Endodermal cell (in vitro differentiated cells): ENCODE results near the gene PIAS4. TPM values are rescaled to one million over a fixed set of nuclear protein-coding genes. Genes with fewer than 3 reads are reported as not detected.
A peak's percentile ranks its signal among the peaks of the same experiment; 100 is the strongest.

Experiments
- DNase-seq: peaks from one replicate; pipeline ENCODE4 v3.0.0-alpha.2; 2017
- H3K27ac ChIP-seq: 2 replicates; pipeline ENCODE4 v1.5.1; 2013; ENCODE audit warnings: mild to moderate bottlenecking, low read depth, low read length, moderate library complexity
- H3K27me3 ChIP-seq: 2 replicates; pipeline ENCODE4 v1.6.1; 2013; ENCODE audit warnings: mild to moderate bottlenecking, low read length, moderate library complexity; ENCODE audit not compliant: insufficient read depth, control insufficient read depth, poor library complexity, severe bottlenecking
- H3K36me3 ChIP-seq: 2 replicates; pipeline ENCODE4 v1.7.0; 2013; ENCODE audit warnings: mild to moderate bottlenecking, low read length, moderate library complexity; ENCODE audit not compliant: control insufficient read depth, insufficient read depth
- H3K4me1 ChIP-seq: one replicate; pipeline ENCODE4 v1.7.0; 2013; ENCODE audit warnings: low read length; ENCODE audit not compliant: control insufficient read depth, insufficient read depth
- H3K4me3 ChIP-seq: 2 replicates; pipeline ENCODE4 v1.5.1; 2013; ENCODE audit warnings: mild to moderate bottlenecking, low read length, moderate library complexity
- H3K9ac ChIP-seq: 2 replicates; pipeline ENCODE4 v1.6.1; 2013; ENCODE audit warnings: mild to moderate bottlenecking, low read length, moderate library complexity; ENCODE audit not compliant: poor library complexity, severe bottlenecking; ENCODE audit errors: extremely low read depth
- H3K9me3 ChIP-seq: 2 replicates; pipeline ENCODE4 v1.6.1; 2013; ENCODE audit warnings: mild to moderate bottlenecking, low read length, moderate library complexity; ENCODE audit not compliant: control insufficient read depth
- H3K27ac Mint-ChIP-seq: 2 replicates; pipeline ENCODE4 v1.8.0; 2020; ENCODE audit warnings: mixed read lengths
- H3K27me3 Mint-ChIP-seq: 2 replicates; pipeline ENCODE4 v1.8.0; 2021; ENCODE audit warnings: mild to moderate bottlenecking, mixed read lengths; ENCODE audit not compliant: insufficient read depth
- H3K36me3 Mint-ChIP-seq: 2 replicates; pipeline ENCODE4 v1.8.0; 2020; ENCODE audit warnings: low read depth, mixed read lengths
- H3K4me1 Mint-ChIP-seq: 2 replicates; pipeline ENCODE4 v1.8.0; 2020; ENCODE audit warnings: mixed read lengths
- H3K4me3 Mint-ChIP-seq: 2 replicates; pipeline ENCODE4 v1.8.0; 2020; ENCODE audit warnings: mild to moderate bottlenecking, moderate library complexity, mixed read lengths
- H3K9me3 Mint-ChIP-seq: 2 replicates; pipeline ENCODE4 v1.8.0; 2020; ENCODE audit warnings: mild to moderate bottlenecking, mixed read lengths
- WGBS, 2 experiments: methylation state at CpG; one replicate each; pipeline versions ENCODE4 v1.1.5 to v1.1.7; 2013; ENCODE audit warnings: missing lambda C conversion rate in 2 of 2, mixed read lengths in 1 of 2; ENCODE audit not compliant: insufficient coverage in 1 of 2, insufficient read length in 1 of 2; 5-methylcytosine and 5-hydroxymethylcytosine counted together
- total RNA-seq, 2 donors: library from RNA; stranded (reverse); fragmentation: NEBNext Ultra II Directional in 1 of 2; extraction: Animal tissue kit (Norgen Biotek cat#: 25700) in 1 of 2; gene quantifications; 2 replicates in 1 of 2; 3 replicates in 1 of 2; pipeline ENCODE4 v1.2.1, GENCODE V29; 2021
- TF ChIP-seq, protein P1 (sequence below): fragments of 200-600 bp; sonication (generic); conservative IDR thresholded peaks from 2 replicates; pipeline ENCODE4 v1.5.0; 2021; ENCODE audit warnings: antibody characterized with exemption, mild to moderate bottlenecking

Gene PIAS4
- total RNA-seq, 2 donors from 2014 or later: 57.5 to 58.1 TPM

DNA sequence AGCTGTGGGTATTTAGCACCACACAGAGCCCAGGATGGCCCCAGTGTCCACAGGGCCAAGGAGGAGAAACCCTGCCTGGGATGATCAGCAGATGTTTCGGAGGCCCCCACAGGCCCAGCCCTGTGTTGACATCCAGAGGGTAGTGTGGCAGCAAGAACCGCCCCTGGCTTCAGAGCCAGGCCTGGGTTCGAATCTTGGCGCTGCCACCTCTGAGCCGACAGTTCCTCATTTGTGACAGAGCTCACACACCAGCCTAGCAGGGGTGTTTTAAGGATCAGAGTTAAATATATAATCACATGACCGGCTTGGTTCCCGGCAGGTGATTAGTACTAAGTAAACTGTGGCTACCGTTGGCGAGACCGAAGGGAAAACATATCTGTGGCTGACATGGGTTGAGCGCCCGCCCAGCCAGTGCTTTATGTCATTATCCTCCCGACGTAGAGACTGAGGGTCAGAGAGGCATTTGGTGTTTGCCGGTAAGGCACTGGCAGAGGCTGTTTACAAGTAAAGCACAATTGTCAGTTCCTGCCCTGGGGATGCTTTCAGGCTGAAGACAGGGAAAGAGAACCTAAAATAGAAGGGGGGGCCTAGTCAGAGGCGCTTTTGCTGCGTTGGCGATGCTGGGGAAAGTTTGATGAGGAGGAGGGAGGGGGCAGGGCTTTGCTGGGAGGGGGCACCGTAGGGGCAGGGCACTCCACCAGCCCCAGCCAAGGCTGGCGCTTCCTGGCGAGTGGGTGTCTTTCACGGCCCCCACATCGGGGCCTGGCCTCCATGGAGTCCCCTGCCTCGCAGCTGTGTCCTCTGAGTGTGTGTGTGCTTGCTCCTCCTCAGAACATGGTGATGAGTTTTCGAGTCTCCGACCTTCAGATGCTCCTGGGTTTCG, 4.8 kb downstream of the PIAS4 start:
- Mint-ChIP-seq H3K4me1 (peaks cover 12% of the 10 kb centered on the region), H3K4me3 (no peak overlapping the region), H3K27me3 (no peaks in the 10 kb centered on the region), H3K36me3 (peaks cover 23% of the 10 kb centered on the region), H3K9me3 (no peaks in the 10 kb centered on the region), H3K27ac (peak overlapping the region; percentile 68)
- H3K4me3 ChIP-seq: no peak overlapping the region
- no peak overlapping the region for H3K9ac ChIP-seq
- no peaks in the 10 kb centered on the region for H3K9me3 ChIP-seq
- H3K4me1 ChIP-seq: peaks cover 8% of the 10 kb centered on the region
- no peaks in the 10 kb centered on the region for H3K27me3 ChIP-seq
- WGBS, 2 experiments: 94 to 96% methylated on average over 25 to 27 of the region's 27 CpGs
- DNase-seq: no peak
- TF ChIP-seq, protein P1, sequence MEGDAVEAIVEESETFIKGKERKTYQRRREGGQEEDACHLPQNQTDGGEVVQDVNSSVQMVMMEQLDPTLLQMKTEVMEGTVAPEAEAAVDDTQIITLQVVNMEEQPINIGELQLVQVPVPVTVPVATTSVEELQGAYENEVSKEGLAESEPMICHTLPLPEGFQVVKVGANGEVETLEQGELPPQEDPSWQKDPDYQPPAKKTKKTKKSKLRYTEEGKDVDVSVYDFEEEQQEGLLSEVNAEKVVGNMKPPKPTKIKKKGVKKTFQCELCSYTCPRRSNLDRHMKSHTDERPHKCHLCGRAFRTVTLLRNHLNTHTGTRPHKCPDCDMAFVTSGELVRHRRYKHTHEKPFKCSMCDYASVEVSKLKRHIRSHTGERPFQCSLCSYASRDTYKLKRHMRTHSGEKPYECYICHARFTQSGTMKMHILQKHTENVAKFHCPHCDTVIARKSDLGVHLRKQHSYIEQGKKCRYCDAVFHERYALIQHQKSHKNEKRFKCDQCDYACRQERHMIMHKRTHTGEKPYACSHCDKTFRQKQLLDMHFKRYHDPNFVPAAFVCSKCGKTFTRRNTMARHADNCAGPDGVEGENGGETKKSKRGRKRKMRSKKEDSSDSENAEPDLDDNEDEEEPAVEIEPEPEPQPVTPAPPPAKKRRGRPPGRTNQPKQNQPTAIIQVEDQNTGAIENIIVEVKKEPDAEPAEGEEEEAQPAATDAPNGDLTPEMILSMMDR: no peak
- no peak overlapping the region for H3K27ac ChIP-seq
- H3K36me3 ChIP-seq: peaks cover 19% of the 10 kb centered on the region

DNA sequence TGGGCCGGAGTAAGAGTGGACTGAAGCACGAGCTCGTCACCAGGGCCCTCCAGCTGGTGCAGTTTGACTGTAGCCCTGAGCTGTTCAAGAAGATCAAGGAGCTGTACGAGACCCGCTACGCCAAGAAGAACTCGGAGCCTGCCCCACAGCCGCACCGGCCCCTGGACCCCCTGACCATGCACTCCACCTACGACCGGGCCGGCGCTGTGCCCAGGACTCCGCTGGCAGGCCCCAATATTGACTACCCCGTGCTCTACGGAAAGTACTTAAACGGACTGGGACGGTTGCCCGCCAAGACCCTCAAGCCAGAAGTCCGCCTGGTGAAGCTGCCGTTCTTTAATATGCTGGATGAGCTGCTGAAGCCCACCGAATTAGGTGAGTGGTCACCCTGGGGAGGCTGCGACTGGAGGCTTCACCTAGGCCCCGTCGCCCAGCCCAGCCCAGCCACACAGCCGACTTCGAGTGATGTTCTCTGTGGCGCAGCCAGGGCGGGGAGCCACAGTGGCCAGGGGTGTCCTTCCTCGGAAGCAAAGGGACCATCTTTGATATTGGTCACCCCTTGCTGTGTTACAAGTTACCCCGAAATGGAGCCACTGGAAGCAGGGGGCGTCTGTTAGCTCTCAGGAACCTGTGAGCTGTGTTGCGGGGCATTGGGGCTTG, 5.6 kb downstream of the PIAS4 start:
- no peak overlapping the region for H3K27ac Mint-ChIP-seq
- H3K9me3 ChIP-seq: no peaks in the 10 kb centered on the region
- H3K36me3 Mint-ChIP-seq: peaks cover 27% of the 10 kb centered on the region
- peaks cover 19% of the 10 kb centered on the region for H3K36me3 ChIP-seq
- no peaks in the 10 kb centered on the region for H3K27me3 Mint-ChIP-seq
- H3K9me3 Mint-ChIP-seq: no peaks in the 10 kb centered on the region
- H3K4me3 Mint-ChIP-seq: no peak overlapping the region
- H3K27me3 ChIP-seq: no peaks in the 10 kb centered on the region
- no peak for DNase-seq
- TF ChIP-seq, protein P1: no peak
- no peak overlapping the region for H3K9ac ChIP-seq
- H3K4me1 Mint-ChIP-seq: peaks cover 12% of the 10 kb centered on the region
- 95 to 96% methylated on average over 26 to 33 of the region's 33 CpGs for WGBS, 2 experiments
- no peak overlapping the region for H3K4me3 ChIP-seq
- peaks cover 8% of the 10 kb centered on the region for H3K4me1 ChIP-seq
- no peak overlapping the region for H3K27ac ChIP-seq

DNA sequence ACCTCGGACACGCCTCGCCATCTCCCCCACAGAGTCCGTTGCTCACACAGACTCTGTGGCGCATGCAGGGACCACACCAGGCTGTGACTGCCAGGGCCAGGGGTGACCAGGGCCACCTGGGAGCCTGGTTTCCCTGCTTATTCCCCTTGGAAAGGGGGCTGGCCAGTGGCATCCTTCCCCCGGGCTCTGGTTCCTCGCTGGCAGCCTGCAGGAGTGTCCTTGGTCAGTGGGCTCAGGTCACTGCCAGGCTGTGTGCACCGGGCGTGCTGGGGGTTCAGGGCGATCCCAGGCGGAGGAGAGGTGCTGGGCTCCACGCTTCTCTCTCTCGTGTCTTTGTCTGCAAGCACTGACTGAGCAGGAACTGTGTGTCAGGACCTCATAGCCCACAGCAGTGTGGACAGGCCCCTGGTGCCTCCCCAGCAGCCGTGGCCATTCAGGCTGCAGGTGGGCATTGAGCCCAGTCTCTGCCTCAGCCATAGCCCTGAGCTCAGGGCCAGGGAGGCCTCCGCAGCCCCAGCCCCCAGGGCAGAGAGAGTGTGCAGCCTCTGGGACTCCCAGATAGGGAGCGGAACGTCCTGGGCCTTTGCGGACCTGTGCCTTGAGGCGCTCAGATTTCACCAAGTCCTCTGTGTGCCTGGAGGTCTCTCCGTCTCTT, 6.5 kb downstream of the PIAS4 start:
- H3K4me1 Mint-ChIP-seq: peaks cover 5% of the 10 kb centered on the region
- Histone ChIP-seq H3K4me1 (peaks cover 5% of the 10 kb centered on the region), H3K36me3 (peaks cover 19% of the 10 kb centered on the region), H3K9ac (no peak overlapping the region), H3K9me3 (no peaks in the 10 kb centered on the region), H3K27ac (no peak overlapping the region), H3K27me3 (no peaks in the 10 kb centered on the region), H3K4me3 (no peak overlapping the region)
- no peak overlapping the region for H3K27ac Mint-ChIP-seq
- TF ChIP-seq, protein P1: no peak
- 95 to 100% methylated on average over 14 to 20 of the region's 20 CpGs for WGBS, 2 experiments
- DNase-seq: no peak
- no peaks in the 10 kb centered on the region for H3K9me3 Mint-ChIP-seq
- peaks cover 32% of the 10 kb centered on the region for H3K36me3 Mint-ChIP-seq
- no peaks in the 10 kb centered on the region for H3K27me3 Mint-ChIP-seq
- no peak overlapping the region for H3K4me3 Mint-ChIP-seq
